Smooth muscle cell (in vitro differentiated cells): ENCODE data around the gene RNF207. TPM values are rescaled to one million over a fixed set of nuclear protein-coding genes. Genes with fewer than 3 reads are reported as not detected.

Experiments used
- DNase-seq: peaks from one replicate; lab custom pipeline; 2025; ENCODE audit not compliant: unreplicated experiment; lab: John Stamatoyannopoulos, UW
- H2AFZ ChIP-seq: fragments of 200-600 bp; sonication (generic); 2 replicates; pipeline ENCODE4 v1.6.0; 2016; ENCODE audit warnings: antibody characterized with exemption, low read depth, mild to moderate bottlenecking
- H3F3A ChIP-seq: fragments of 200-600 bp; sonication (generic); 2 replicates; pipeline ENCODE4 v1.6.0; 2017; ENCODE audit warnings: antibody characterized with exemption, low read depth
- H3K27ac ChIP-seq: fragments of 200-600 bp; sonication (generic); 2 replicates; pipeline ENCODE4 v1.5.1; 2016; ENCODE audit warnings: low read depth, mild to moderate bottlenecking
- H3K27me3 ChIP-seq: fragments of 200-600 bp; sonication (generic); 2 replicates; pipeline ENCODE4 v1.6.1; 2016; ENCODE audit warnings: low read depth, mild to moderate bottlenecking
- H3K36me3 ChIP-seq: fragments of 200-600 bp; sonication (generic); 2 replicates; pipeline ENCODE4 v1.5.1; 2016; ENCODE audit warnings: low read depth
- H3K4me1 ChIP-seq: fragments of 200-600 bp; sonication (generic); 2 replicates; pipeline ENCODE4 v1.5.1; 2016; ENCODE audit warnings: low read depth
- H3K4me2 ChIP-seq: fragments of 200-600 bp; sonication (generic); 2 replicates; pipeline ENCODE4 v1.6.0; 2016; ENCODE audit warnings: mild to moderate bottlenecking
- H3K4me3 ChIP-seq: fragments of 200-600 bp; sonication (generic); 2 replicates; pipeline ENCODE4 v1.5.1; 2016; ENCODE audit warnings: mild to moderate bottlenecking
- H3K79me2 ChIP-seq: fragments of 200-600 bp; sonication (generic); 2 replicates; pipeline ENCODE4 v1.6.0; 2016; ENCODE audit warnings: low read depth, mild to moderate bottlenecking
- H3K9ac ChIP-seq: fragments of 200-600 bp; sonication (generic); 2 replicates; pipeline ENCODE4 v1.6.0; 2016; ENCODE audit warnings: low read depth
- H3K9me3 ChIP-seq: fragments of 200-600 bp; sonication (generic); replicated peaks from 2 replicates; pipeline ENCODE4 v1.5.1; 2016; ENCODE audit warnings: low read depth
- H4K20me1 ChIP-seq: fragments of 200-600 bp; sonication (generic); 2 replicates; pipeline ENCODE4 v1.6.0; 2016; ENCODE audit warnings: low read depth
- CTCF ChIP-seq: fragments of 200-600 bp; sonication (generic); IDR thresholded peaks from 2 replicates; pipeline ENCODE4 v1.5.1; 2017; ENCODE audit warnings: borderline replicate concordance, mild to moderate bottlenecking, antibody characterized with exemption; ENCODE audit not compliant: insufficient read depth, poor library complexity, severe bottlenecking
- WGBS: methylation state at CpG from one replicate; pipeline ENCODE4 v1.1.7; 2016; ENCODE audit warnings: low lambda C conversion rate; 5-methylcytosine and 5-hydroxymethylcytosine counted together
- polyA plus RNA-seq: library from polyadenylated mRNA; unstranded; fragments of >200 nt; fragmentation: Nextera tagmentation; extraction: Ambion mirVana; gene quantifications from 2 replicates; pipeline ENCODE4 v1.2.1, GENCODE V29; 2016
- total RNA-seq: library from RNA; depleted of rRNA; stranded (reverse); fragments of >200 nt; gene quantifications from 2 replicates; pipeline ENCODE4 v1.2.3, GENCODE V29; 2014

RNF207 gene
- total RNA-seq (1.8 and 4.8 TPM in 2 replicates), polyA plus RNA-seq (2.0 and 4.0 TPM in 2 replicates)

- Histone ChIP-seq H3K36me3 (no peaks in the 10 kb centered on the region), H3K4me3 (peak within 1 kb of the TSS; percentile 63), H3F3A (no peaks in the 10 kb centered on the region), H3K9ac (no peak within 1 kb of the TSS), H3K79me2 (no peaks in the 10 kb centered on the region), H3K4me2 (peak within 1 kb of the TSS; percentile 92), H4K20me1 (no peaks in the 10 kb centered on the region), H3K4me1 (peaks cover 20% of the 10 kb centered on the region), H3K27me3 (peaks cover 3% of the 10 kb centered on the region), H3K27ac (no peak within 1 kb of the TSS), H2AFZ (peak within 1 kb of the TSS; percentile 67), H3K9me3 (no peaks in the 10 kb centered on the region)
- WGBS, result 11% methylated on average over 49 of the region's 66 CpGs
- no peak for DNase-seq
- no peak for TF ChIP-seq CTCF
Measured at GRCh38 chr1:6205849-6206519, at the start of gene RNF207. Gene RNF207 (plus strand): TSS chr1:6206119. CDS start chr1:6206536, 417 bp downstream.

GRCh38 chr1:6157132-6157527, 48.8 kb upstream of the RNF207 start:
- H4K20me1 ChIP-seq, result no peaks in the 10 kb centered on the region
- 68% methylated on average over 2 of the region's 2 CpGs for WGBS
- no peak overlapping the region for H3K27ac ChIP-seq
- no peak for TF ChIP-seq CTCF
- no peaks in the 10 kb centered on the region for H3K9me3 ChIP-seq
- H3K36me3 ChIP-seq, result no peaks in the 10 kb centered on the region
- H2AFZ ChIP-seq, result no peak overlapping the region
- no peaks in the 10 kb centered on the region for H3K79me2 ChIP-seq
- peaks cover 2% of the 10 kb centered on the region for H3K27me3 ChIP-seq
- H3K4me3 ChIP-seq, result no peak overlapping the region
- H3K9ac ChIP-seq, result no peak overlapping the region
- H3F3A ChIP-seq, result no peaks in the 10 kb centered on the region
- no peaks in the 10 kb centered on the region for H3K4me1 ChIP-seq
- DNase-seq, result no peak
- no peak overlapping the region for H3K4me2 ChIP-seq

GRCh38 chr1:6157528-6158174, 48.3 kb upstream of the RNF207 start:
- H3K9ac ChIP-seq, result no peak overlapping the region
- peaks cover 2% of the 10 kb centered on the region for H3K27me3 ChIP-seq
- no peaks in the 10 kb centered on the region for H3F3A ChIP-seq
- no peak for DNase-seq
- H3K9me3 ChIP-seq, result no peaks in the 10 kb centered on the region
- H3K4me2 ChIP-seq, result no peak overlapping the region
- no peaks in the 10 kb centered on the region for H3K36me3 ChIP-seq
- TF ChIP-seq CTCF, result no peak
- H3K27ac ChIP-seq, result no peak overlapping the region
- no peak overlapping the region for H2AFZ ChIP-seq
- no peaks in the 10 kb centered on the region for H4K20me1 ChIP-seq
- H3K4me3 ChIP-seq, result no peak overlapping the region
- WGBS, result 32% methylated on average over 15 of the region's 15 CpGs
- H3K79me2 ChIP-seq, result no peaks in the 10 kb centered on the region
- no peaks in the 10 kb centered on the region for H3K4me1 ChIP-seq

GRCh38 chr1:6158181-6158580, 47.7 kb upstream of the RNF207 start:
- no peak overlapping the region for H3K9ac ChIP-seq

More at GRCh38 chr1:6158181-6158580, 47.7 kb upstream of the RNF207 start:
- Histone ChIP-seq H3K27ac (no peak overlapping the region), H3K4me2 (no peak overlapping the region), H3K9me3 (no peaks in the 10 kb centered on the region), H2AFZ (no peak overlapping the region), H3K36me3 (no peaks in the 10 kb centered on the region), H3K4me3 (no peak overlapping the region), H3F3A (no peaks in the 10 kb centered on the region), H3K79me2 (no peaks in the 10 kb centered on the region), H4K20me1 (no peaks in the 10 kb centered on the region), H3K27me3 (peaks cover 2% of the 10 kb centered on the region), H3K4me1 (no peaks in the 10 kb centered on the region)
- TF ChIP-seq CTCF, result no peak
- whole genome bisulfite sequencing, result 68% methylated on average over 8 of the region's 8 CpGs
- no peak for DNase-seq
